CD4-positive, CD25-positive, alpha-beta regulatory T cell (primary cell): Measurements from ENCODE around the gene NTF4. TPM values are rescaled to one million over a fixed set of nuclear protein-coding genes. Genes with fewer than 3 reads are reported as not detected.
A peak's percentile ranks its signal among the peaks of the same experiment; 100 is the strongest.
"Not testable (repeated sequence)": the region's sequence is repeated elsewhere in the genome, so short reads cannot be mapped to it uniquely, and the experiment has no call there.

Source experiments
- ATAC-seq, 2 donors: fragments of 150-1000 bp; cut with Tn5 transposase; one replicate each; pipeline ENCODE4 v1.10.0; 2021; ENCODE audit warnings: low read depth in 2 of 2, moderate number of reproducible peaks in 2 of 2, moderate library complexity in 1 of 2
- DNase-seq, 3 donors: peaks; one replicate each; pipeline versions ENCODE4 v3.0.0 to v3.0.0-alpha.2; 2012 to 2022; ENCODE audit warnings: mixed read lengths in 1 of 3
- H3K27ac ChIP-seq: one replicate; pipeline ENCODE4 v1.7.0; 2013; ENCODE audit warnings: mild to moderate bottlenecking, low read length; ENCODE audit not compliant: insufficient read depth, poor library complexity, severe bottlenecking
- H3K27me3 ChIP-seq: one replicate; pipeline ENCODE4 v1.7.0; 2013; ENCODE audit warnings: low read length; ENCODE audit not compliant: control insufficient read depth, insufficient read depth
- H3K36me3 ChIP-seq: one replicate; pipeline ENCODE4 v1.7.0; 2013; ENCODE audit warnings: mild to moderate bottlenecking, low read length, moderate library complexity; ENCODE audit not compliant: control insufficient read depth, insufficient read depth
- H3K4me1 ChIP-seq: 2 replicates; pipeline ENCODE4 v1.7.0; 2013; ENCODE audit warnings: mild to moderate bottlenecking, low read length; ENCODE audit not compliant: insufficient read depth, control insufficient read depth, poor library complexity, severe bottlenecking
- H3K4me3 ChIP-seq: one replicate; pipeline ENCODE4 v1.7.0; 2013; ENCODE audit warnings: low read depth, mild to moderate bottlenecking, low read length, moderate library complexity
- H3K9me3 ChIP-seq, 2 experiments: 1 replicate in 1 of 2; 2 replicates in 1 of 2; pipeline ENCODE4 v1.7.0; 2013; ENCODE audit warnings: low read length in 2 of 2, mild to moderate bottlenecking in 1 of 2, moderate library complexity in 1 of 2; ENCODE audit not compliant: control insufficient read depth in 2 of 2
- H3K27ac Mint-ChIP-seq, 3 donors: one replicate each; pipeline ENCODE4 v1.8.0; 2020 to 2022; ENCODE audit warnings: mild to moderate bottlenecking in 3 of 3, mixed read lengths in 3 of 3, moderate library complexity in 2 of 3
- H3K27me3 Mint-ChIP-seq: one replicate; pipeline ENCODE4 v1.8.0; 2022; ENCODE audit warnings: mild to moderate bottlenecking, mixed read lengths
- H3K36me3 Mint-ChIP-seq: one replicate; pipeline ENCODE4 v1.8.0; 2020; ENCODE audit warnings: mixed read lengths
- H3K4me1 Mint-ChIP-seq, 4 donors: one replicate each; pipeline ENCODE4 v1.8.0; 2020 to 2022; ENCODE audit warnings: mixed read lengths in 4 of 4, mild to moderate bottlenecking in 1 of 4
- H3K4me3 Mint-ChIP-seq, 4 donors: one replicate each; pipeline ENCODE4 v1.8.0; 2020 to 2022; ENCODE audit warnings: mild to moderate bottlenecking in 4 of 4, mixed read lengths in 4 of 4, moderate library complexity in 3 of 4
- H3K9me3 Mint-ChIP-seq, 7 donors: one replicate each; pipeline ENCODE4 v1.8.0; 2020 to 2022; ENCODE audit warnings: mixed read lengths in 7 of 7, mild to moderate bottlenecking in 3 of 7, moderate library complexity in 2 of 7
- polyA plus RNA-seq, 4 donors: library from polyadenylated mRNA; unstranded; fragments of 300-500 nt; fragmentation: Illumina TruSeq; gene quantifications; one replicate each; pipeline ENCODE4 v1.2.3, GENCODE V29; 2021
- total RNA-seq: library from RNA; stranded (reverse); gene quantifications from one replicate; pipeline ENCODE4 v1.2.3, GENCODE V29; 2022

NTF4 gene
- total and polyA plus RNA-seq, 5 donors from 2014 or later = not detected

DNA sequence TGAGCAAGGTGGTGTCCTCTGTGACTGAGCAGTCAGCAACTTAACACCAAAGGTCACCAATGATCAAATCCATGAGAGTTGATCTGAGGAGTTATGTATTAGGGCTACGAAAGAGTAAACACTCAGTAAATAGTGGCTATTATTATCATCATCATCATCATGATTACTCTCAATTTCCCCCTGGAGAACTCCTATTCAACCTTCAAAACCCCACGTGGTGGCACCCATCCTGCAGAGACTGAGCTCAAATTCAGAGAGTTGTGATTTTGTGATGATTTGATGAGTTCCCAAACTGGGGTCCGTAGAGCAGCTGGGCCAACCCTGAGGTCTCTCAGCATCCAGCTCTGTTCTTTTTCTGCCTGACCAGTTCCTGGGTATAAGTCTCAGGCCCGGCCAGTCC is 14.8 kb downstream of the NTF4 start:
- H3K4me1 Mint-ChIP-seq, H3K27ac Mint-ChIP-seq, H3K36me3 ChIP-seq, H3K9me3 Mint-ChIP-seq, H3K36me3 Mint-ChIP-seq, H3K4me3 ChIP-seq, H3K27ac ChIP-seq, ATAC-seq, H3K9me3 ChIP-seq, H3K4me1 ChIP-seq, H3K27me3 Mint-ChIP-seq, H3K4me3 Mint-ChIP-seq, H3K27me3 ChIP-seq, DNase-seq: not testable (repeated sequence)

DNA sequence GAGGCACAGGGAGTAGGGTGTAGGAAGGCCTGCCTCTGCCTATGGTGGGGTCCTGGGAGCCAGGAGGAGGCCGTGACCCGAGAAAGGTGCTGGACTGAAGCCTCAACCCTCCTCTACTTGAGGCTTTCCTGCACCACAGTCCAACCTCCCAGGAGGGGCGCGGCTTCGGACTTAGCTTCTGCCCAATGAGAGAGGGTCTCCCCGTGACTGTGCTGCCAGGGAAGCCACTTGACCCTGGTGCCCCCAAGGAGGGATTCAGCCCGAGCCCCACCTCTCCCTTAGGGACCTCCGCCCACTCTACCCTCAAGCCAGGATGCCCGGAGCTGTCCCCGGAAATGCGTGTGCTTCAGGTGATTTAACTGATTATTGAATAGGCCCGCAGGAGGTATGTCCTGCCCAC is 15.6 kb downstream of the NTF4 start, which contains the start of gene CGB8:
Gene CGB8, minus strand, starts transcription at position 101 of the 400 bp plus-strand sequence. CDS start 372 bp downstream, outside the sequence.
- not testable (repeated sequence) for H3K36me3 ChIP-seq, H3K4me3 ChIP-seq, H3K4me1 ChIP-seq, H3K9me3 Mint-ChIP-seq, H3K27me3 ChIP-seq, H3K9me3 ChIP-seq, H3K27ac Mint-ChIP-seq, H3K4me3 Mint-ChIP-seq, DNase-seq, H3K4me1 Mint-ChIP-seq, H3K27ac ChIP-seq, H3K27me3 Mint-ChIP-seq, ATAC-seq, H3K36me3 Mint-ChIP-seq

DNA sequence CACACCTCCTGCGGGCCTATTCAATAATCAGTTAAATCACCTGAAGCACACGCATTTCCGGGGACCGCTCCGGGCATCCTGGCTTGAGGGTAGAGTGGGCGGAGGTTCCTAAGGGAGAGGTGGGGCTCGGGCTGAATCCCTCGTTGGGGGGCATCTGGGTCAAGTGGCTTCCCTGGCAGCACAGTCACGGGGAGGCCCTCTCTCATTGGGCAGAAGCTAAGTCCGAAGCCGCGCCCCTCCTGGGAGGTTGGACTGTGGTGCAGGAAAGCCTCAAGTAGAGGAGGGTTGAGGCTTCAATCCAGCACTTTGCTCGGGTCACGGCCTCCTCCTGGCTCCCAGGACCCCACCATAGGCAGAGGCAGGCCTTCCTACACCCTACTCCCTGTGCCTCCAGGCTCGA is 21.1 kb downstream of the NTF4 start, which contains the start of gene CGB5:
Gene CGB5, plus strand, starts transcription at position 301 of the 400 bp plus-strand sequence. CDS start 362 bp downstream, outside the sequence.
- H3K9me3 ChIP-seq, H3K27ac Mint-ChIP-seq, H3K27me3 Mint-ChIP-seq, DNase-seq, H3K27ac ChIP-seq, H3K36me3 Mint-ChIP-seq, H3K36me3 ChIP-seq, ATAC-seq, H3K9me3 Mint-ChIP-seq, H3K4me3 ChIP-seq, H3K4me3 Mint-ChIP-seq, H3K4me1 Mint-ChIP-seq, H3K27me3 ChIP-seq, H3K4me1 ChIP-seq: not testable (repeated sequence)

DNA sequence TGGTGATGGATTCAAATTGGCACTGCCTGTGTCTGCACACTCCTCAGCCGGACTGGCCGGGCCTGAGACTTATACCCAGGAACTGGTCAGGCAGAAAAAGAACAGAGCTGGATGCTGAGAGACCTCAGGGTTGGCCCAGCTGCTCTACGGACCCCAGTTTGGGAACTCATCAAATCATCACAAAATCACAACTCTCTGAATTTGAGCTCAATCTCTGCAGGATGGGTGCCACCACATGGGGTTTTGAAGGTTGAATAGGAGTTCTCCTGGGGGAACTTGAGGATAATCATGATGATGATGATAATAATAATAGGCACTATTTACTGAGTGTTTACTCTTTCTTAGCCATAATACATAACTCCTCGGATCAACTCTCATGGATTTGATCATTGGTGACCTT is 22.0 kb downstream of the NTF4 start:
- not testable (repeated sequence) for H3K27ac ChIP-seq, H3K4me3 ChIP-seq, DNase-seq, H3K27ac Mint-ChIP-seq, H3K27me3 Mint-ChIP-seq, ATAC-seq, H3K4me1 Mint-ChIP-seq, H3K9me3 Mint-ChIP-seq, H3K36me3 ChIP-seq, H3K27me3 ChIP-seq, H3K4me3 Mint-ChIP-seq, H3K4me1 ChIP-seq, H3K9me3 ChIP-seq, H3K36me3 Mint-ChIP-seq

DNA sequence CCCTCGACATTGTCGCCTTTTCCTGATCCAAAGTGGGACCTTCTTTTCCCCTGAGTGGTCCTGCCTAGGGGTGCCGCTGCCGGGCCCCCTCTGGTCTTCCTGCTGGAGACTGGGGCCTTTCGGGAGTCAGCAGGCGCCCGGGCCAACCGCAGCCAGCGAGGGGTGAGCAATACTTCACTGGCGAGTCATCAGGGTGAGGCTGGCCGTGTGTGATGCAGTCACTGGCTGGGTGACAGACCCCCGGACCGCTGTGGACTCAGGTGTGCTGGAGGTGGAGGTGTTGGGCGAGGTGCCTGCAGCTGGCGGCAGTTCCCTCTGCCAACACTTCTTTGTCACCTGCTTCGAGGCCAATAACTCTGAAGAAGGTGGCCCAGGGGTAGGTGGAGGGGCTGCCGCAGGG is 22.4 kb downstream of the NTF4 start:
- no peak for ATAC-seq
- no peaks in the 10 kb centered on the region for H3K9me3 Mint-ChIP-seq
- H3K36me3 Mint-ChIP-seq = no peaks in the 10 kb centered on the region
- no peak overlapping the region for H3K4me3 Mint-ChIP-seq
- DNase-seq = no peak
- Histone ChIP-seq H3K27ac (no peak overlapping the region), H3K9me3 (no peaks in the 10 kb centered on the region), H3K36me3 (no peaks in the 10 kb centered on the region), H3K4me3 (no peak overlapping the region), H3K4me1 (no peaks in the 10 kb centered on the region), H3K27me3 (no peaks in the 10 kb centered on the region)
- H3K4me1 Mint-ChIP-seq = no peaks in the 10 kb centered on the region
- no peaks in the 10 kb centered on the region for H3K27me3 Mint-ChIP-seq
- peak overlapping the region in 1 of 3 donors; percentile 72 for H3K27ac Mint-ChIP-seq

DNA sequence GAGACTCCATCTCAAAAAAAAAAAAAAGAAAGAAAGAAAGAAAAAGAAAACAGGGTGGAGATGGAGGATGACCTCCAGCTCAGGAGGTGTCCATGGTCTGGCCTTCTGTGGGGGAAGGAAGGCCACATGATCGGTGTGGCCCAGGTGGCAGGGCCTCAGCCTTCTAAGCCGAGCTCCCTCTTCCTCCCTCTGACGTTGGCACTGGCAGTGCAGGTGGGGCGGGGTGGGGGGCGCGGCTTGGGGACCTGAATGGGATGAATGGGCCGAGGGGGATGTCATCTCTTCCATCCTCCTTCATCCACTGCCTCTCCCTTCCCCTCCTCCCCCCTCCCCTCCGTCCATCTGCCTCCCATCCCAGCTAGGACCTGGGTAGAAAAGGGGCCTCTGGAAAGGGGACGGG is 24.9 kb downstream of the NTF4 start:
- not testable (repeated sequence) for H3K27ac ChIP-seq, H3K4me1 ChIP-seq, H3K36me3 Mint-ChIP-seq, H3K4me3 Mint-ChIP-seq, H3K27me3 Mint-ChIP-seq, H3K4me3 ChIP-seq, H3K36me3 ChIP-seq, H3K27me3 ChIP-seq, DNase-seq, ATAC-seq, H3K27ac Mint-ChIP-seq, H3K9me3 Mint-ChIP-seq, H3K4me1 Mint-ChIP-seq, H3K9me3 ChIP-seq

DNA sequence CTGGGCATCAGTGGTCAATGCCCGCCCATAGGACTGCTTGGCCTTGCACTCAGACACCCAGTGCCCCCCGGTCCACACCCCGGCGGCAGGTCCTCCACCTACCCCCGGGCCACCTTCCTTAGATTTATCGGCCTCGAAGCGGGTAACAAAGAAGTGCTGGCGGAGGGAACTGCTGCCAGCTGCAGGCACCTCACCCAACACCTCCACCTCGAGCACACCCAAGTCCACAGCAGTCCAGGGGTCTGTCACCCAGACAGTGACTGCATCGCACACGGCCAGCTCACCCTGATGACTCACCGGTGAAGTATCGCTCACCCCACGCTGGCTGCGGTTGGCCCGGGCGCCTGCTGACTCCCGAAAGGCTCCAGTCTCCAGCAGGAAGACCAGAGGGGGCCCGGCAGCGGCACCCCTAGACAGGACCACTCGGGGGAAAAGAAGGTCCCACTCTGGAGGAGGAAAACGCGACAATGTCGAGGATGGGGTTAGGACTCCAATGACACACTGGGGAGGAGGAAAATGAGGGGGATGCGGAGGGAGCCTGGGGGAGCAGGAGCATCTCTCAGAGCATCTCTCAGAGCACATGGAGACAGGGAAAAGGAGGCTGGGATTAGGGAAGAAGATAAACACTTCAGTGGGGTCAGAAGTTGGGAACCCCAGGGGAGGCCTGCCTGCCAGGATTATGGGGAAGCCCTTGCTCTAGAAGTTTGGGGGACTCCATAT is 25.9 kb downstream of the NTF4 start:
- DNase-seq, H3K4me3 Mint-ChIP-seq, ATAC-seq, H3K4me1 ChIP-seq, H3K4me1 Mint-ChIP-seq, H3K9me3 Mint-ChIP-seq, H3K27me3 ChIP-seq, H3K27ac Mint-ChIP-seq, H3K27ac ChIP-seq, H3K9me3 ChIP-seq, H3K27me3 Mint-ChIP-seq, H3K4me3 ChIP-seq, H3K36me3 ChIP-seq, H3K36me3 Mint-ChIP-seq: not testable (repeated sequence)

DNA sequence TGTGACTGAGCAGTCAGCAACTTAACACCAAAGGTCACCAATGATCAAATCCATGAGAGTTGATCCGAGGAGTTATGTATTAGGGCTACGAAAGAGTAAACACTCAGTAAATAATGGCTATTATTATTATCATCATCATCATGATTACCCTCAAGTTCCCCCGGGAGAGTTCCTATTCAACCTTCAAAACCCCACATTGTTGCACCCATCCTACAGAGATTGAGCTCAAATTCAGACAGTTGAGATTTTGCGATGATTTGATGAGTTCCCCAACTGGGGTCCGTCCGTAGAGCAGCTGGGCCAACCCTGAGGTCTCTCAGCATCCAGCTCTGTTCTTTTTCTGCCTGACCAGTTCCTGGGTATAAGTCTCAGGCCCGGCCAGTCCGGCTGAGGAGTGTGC is 26.5 kb downstream of the NTF4 start:
- not testable (repeated sequence) for H3K27ac Mint-ChIP-seq, H3K4me1 Mint-ChIP-seq, H3K4me3 ChIP-seq, ATAC-seq, H3K27me3 Mint-ChIP-seq, H3K9me3 Mint-ChIP-seq, H3K9me3 ChIP-seq, H3K27me3 ChIP-seq, DNase-seq, H3K4me3 Mint-ChIP-seq, H3K36me3 ChIP-seq, H3K4me1 ChIP-seq, H3K36me3 Mint-ChIP-seq, H3K27ac ChIP-seq
